Left ventricle myocardium superior (tissue), 1 donor: ENCODE results near the gene FSD2. TPM values are rescaled to one million over a fixed set of nuclear protein-coding genes. Genes with fewer than 3 reads are reported as not detected.

ENCODE experiments used
- ATAC-seq: fragments of 200-7000 bp; cut with Tn5 transposase; one replicate; pipeline ENCODE4 v1.9.1; 2020; ENCODE audit warnings: mild to moderate bottlenecking, moderate library complexity
- DNase-seq: peaks from one replicate; pipeline ENCODE4 v3.0.0-alpha.2; 2020
- intact Hi-C: fragments of 100-400 bp; cut with micrococcal nuclease; formaldehyde crosslinking; loops from one replicate; pipeline ENCODE4 v1.11.0; 2022
- long read RNA-seq: library from polyadenylated mRNA; unstranded; transcript quantifications from one replicate; pipeline ENCODE4 v2.0.0, GENCODE V29; 2021
- total RNA-seq: library from RNA; stranded (reverse); fragmentation: NEBNext Ultra II Directional; extraction: Animal tissue kit (Norgen Biotek cat#: 25700); gene quantifications from one replicate; pipeline ENCODE4 v1.2.1, GENCODE V29; 2021
- donor health status: DM: no; HTN: yes; CAD: no; lungs with severe emphysema.

FSD2 gene, protein sequence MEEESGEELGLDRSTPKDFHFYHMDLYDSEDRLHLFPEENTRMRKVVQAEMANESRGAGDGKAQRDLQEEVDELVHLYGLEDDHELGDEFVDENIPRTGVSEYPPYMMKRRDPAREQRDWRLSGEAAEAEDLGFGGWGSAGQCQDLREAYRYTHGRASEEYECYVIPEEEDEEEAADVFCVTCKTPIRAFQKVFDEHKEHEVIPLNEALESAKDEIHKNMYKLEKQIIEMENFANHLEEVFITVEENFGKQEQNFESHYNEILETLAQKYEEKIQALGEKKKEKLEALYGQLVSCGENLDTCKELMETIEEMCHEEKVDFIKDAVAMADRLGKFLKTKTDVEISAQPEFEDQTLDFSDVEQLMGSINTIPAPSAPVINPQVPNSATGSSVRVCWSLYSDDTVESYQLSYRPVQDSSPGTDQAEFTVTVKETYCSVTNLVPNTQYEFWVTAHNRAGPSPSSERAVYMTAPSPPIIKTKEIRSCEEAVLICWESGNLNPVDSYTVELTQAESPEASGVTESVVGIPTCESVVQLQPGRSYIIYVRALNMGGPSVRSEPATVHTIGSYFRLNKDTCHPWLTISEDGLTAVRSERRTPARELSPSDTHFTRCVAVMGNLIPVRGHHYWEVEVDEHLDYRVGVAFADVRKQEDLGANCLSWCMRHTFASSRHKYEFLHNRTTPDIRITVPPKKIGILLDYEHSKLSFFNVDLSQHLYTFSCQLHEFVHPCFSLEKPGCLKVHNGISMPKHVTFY
- 150 TPM for total RNA-seq
- long read RNA-seq, full-length matches to known transcripts = 14 of 136 reads
- long read RNA-seq, partial matches to known transcripts = 27 of 136 reads
- long read RNA-seq, other reads (novel, unspliced or antisense) = 95 of 136 reads

DNA sequence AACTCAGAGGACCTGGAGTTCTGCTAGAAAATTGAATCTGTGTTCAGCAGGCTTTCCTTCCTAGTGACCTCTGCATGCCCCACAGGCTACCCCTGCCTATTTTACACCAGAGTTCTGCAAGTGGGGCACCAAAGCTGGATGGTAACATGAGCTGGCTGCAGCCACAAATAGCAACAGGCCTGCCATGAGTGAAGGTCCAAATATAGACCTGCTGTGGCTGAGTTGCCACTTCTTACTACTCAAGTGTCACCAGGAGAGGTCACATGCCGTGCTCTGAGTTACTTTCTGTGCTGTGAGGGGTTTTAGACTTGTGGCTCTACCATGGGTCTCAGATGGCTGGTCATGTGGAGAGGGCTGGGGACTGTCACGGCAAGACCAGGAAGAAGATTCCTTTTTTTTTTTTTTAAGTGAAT lies at the start of gene FSD2:
TSS of gene FSD2 (minus strand) at position 76 of the 413 bp plus-strand sequence. CDS start 18,679 bp downstream, outside the sequence.
- DNase-seq = peak; percentile 67
- intact Hi-C loops = loop anchor here (10.0 kb wide), 1 partner anchor 51 kb away; no protein-coding TSS in a partner anchor
- ATAC-seq = peak; percentile 70

DNA sequence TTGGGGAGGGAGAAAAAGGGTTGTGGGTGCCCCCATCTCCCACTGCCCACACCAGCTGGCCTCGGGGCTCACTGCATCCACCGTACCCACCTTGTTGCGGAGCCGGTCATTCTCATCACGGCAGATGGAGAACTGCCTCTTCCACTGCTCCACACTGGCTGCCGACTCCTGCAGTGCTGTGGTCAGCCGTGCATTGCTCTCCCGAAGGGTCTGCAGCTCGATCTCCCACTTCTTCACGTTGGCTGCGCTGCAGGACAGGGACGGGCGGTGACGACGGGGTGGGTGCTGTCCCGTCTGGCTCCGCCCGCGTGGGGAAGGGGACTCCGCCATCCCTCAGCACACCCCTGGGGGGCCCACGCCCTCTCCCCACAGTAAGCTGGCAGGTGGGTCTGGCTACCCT lies 48.7 kb upstream of the FSD2 start:
- intact Hi-C loops = no loop called here
- DNase-seq = no peak

DNA sequence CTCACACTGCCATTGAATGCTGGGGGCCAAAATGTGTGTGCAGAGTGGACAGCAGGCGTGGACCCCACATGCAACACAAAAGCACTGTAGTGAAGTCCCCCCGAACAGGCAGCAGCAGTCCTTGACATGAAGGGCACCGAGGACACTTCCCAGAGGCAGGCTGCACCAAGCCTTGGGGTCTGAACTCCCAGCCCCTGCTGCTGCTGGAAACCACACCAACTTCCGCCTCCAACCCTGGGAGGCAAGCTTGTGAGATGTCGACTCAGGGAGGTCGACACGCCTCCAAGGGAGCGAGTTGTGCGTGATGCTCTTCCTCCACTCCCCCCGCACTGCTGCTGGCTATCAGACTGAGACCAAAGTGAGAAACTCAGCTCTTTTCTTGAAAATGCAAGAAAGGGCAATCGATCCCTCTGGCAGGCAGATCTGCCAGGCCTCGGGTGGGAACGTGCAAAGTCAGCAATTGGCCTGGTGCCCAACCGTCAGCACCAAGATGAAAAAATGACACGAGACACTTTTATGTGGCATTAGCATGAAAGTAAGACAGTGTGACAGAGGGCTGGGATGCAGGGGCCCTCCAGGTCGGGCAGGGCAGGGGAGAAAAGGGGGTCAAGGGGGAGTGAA lies 47.2 kb upstream of the FSD2 start:
- ATAC-seq (no peak), DNase-seq (no peak)
- intact Hi-C loops = no loop called here

More for the DNA sequence above, 48.7 kb upstream of the FSD2 start:
- no peak for ATAC-seq

DNA sequence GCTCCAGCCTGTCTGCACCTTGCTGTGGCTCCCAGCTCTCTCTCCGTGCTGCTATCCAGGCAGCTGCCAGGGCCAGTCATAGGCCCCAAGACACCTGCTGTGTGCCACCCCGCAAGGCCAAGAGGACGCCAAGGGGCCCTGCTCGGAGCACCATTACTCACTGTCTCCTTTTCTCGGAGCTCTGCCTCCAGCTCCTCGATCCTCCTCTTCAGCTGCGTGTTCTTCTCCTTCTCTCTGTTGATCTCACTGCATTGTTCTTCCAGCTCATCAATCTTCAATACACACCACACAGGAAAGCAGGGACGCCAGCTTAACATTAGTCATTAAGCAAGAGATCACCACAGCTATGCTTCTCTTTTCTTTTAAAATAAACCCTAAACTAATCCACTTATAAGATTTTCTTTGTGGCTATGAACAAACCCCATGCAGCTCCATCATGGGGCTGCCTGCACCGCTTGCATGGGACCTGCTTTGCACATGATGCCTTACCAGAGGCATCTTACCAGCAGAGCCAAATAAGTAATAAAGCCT lies 46.2 kb upstream of the FSD2 start:
- intact Hi-C loops = no loop called here
- ATAC-seq (no peak), DNase-seq (no peak)

DNA sequence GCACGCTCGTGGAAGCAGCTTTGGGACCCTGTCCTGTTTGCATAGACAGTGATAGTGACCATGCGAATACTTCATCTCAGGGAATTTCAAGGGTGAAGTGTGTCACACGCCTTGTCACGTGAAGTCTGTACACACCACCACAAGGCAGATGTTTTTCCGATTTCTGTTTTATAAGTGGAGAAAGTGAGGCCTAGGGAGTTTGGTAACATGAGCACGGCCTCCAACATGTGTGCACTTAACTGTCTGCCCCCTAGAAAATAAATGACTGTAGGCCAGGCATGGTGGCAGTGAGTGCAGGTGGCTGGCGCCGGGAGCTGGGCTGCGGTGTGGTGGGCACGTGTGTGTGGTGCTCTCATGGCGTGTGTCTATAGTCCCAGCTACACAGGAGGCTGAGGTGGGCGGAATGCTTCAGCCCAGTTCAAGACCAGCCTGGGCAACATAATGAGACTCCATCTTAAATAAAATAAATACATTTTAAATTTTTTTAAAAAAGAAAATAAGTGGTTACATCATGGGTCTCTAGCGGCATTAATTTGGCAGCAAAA lies 45.5 kb upstream of the FSD2 start:
- no peak for ATAC-seq

DNA sequence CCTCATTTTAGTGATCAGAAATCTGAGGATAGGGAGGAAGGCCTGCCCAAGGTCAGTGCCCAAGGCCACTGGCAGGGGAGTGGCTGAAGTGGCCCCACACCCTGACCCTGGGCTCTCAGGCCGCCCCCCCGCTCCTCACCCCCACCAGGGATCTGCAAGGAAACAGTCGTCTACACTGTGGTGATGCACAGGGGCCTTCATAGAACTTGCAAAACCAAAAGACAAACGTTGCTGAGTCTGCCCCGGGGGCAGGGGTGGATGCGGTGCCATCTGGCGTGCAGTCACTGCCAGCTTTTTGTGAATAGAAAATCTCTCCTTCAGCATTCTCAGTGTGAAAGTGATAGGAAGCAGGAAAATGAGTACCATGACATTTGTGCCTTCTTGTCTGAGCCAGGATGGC lies 44.9 kb upstream of the FSD2 start:
- intact Hi-C loops = no loop called here
- ATAC-seq (no peak), DNase-seq (no peak)

More for the DNA sequence above, 45.5 kb upstream of the FSD2 start:
- no peak for DNase-seq
- intact Hi-C loops = no loop called here

DNA sequence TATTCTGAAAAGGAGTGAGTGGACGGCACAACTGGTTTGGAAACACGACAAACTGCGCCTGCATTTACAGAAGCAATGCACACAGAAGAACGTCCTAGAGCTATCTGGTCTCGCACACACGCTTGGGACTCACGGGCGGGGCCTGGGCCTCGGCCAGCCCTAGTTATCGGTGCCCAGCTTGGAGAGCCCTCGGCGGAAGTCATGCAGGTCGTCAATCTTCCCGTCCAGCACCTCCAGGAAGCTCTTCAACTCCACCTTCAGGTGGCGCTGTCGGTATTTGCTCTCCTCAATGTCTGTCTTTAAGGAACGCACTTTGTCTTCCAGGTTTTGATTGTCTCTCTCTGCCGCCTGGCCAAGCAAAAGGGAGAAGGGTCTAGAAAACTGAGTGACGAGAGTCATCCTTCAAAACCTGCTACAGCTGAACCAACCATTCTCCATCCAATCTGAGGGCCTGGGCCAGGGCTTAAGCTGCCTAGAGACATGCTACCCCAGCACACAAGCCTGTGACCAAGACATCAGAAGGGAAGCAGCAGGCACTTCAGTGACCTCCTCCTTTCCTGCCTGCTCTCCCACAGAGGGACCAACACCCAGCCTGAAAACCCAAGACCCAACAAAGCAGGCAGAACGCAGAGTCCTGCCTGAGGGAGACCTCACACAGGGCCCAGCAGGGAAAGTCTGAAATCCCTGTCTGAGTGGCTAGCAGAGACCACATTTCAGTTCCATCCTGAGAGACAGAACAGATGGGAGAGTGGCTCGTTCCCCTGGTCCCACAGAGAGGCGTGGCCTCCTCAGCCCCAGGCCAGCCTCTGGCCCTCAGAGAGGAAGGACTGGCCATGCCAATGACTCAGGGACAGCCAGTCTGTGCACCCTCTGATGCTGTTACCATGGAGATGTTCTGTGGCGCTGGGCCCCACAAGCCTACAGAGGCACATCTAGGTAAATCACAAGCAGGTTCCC lies 44.0 kb upstream of the FSD2 start:
- ATAC-seq = peak; percentile 97
- intact Hi-C loops = loop anchor here (10.0 kb wide), 1 partner anchor 155 kb away; no protein-coding TSS in a partner anchor
- peak; percentile 87 for DNase-seq

DNA sequence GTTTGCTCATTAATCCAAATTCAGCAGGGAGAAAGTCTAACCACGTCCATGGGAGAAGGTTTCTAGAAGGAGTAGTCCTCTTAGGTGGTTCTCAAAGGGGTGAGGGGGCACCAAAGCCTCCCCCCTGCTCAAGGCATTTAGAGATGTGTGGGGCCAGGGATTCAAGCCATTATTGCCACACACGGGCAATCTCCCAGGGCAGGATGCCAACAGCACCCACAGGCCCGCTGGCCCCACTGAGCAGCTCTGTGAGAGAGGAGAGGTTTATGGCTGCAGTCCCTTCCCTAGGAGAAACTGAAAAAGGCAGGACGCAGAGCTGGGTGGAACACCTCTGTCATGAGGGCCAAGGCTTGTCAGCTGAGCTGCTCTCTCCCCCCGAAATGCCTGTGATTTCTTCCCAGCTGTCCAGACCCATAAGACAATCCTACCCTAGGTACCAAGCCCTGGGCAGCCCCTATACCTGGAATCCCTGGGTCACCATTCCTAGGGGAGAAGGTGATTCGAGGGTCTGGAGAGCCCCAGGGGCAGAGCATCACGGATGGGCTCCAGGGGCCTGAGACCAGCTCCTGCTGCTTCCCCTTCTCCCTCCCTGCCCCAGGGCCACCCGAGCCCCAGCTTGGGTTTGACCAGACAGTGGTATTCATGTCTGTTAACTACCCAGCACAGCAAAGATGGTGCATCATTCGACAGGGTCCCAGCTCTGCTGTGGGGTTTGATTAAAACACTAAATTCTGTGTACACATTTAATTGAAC lies 42.5 kb upstream of the FSD2 start:
- intact Hi-C loops = loop anchor here (10.0 kb wide), 1 partner anchor 156 kb away; no protein-coding TSS in a partner anchor
- ATAC-seq = no peak
- no peak for DNase-seq

DNA sequence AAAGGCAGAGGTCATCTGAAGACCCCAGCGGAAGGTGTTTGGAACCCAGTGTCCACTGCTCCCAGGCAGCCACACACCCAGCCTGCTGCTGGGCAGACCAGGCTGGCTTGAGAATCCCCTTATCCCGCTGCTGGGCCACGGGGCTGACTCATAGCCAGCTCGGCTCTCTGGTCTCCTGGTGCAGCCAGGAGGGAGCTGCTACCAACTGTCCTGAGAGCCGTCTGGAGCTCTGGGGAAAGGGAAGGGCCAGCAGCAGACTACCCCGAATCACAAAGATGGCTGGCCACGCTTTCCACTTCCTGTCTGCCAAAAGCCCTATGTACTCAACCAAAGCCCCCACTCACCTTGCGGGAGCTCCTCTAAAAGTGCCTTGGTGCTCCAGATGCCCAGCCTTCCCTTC lies 41.8 kb upstream of the FSD2 start:
- no peak for ATAC-seq
- intact Hi-C loops = loop anchor here (10.0 kb wide), 1 partner anchor 157 kb away; no protein-coding TSS in a partner anchor
- DNase-seq = no peak

DNA sequence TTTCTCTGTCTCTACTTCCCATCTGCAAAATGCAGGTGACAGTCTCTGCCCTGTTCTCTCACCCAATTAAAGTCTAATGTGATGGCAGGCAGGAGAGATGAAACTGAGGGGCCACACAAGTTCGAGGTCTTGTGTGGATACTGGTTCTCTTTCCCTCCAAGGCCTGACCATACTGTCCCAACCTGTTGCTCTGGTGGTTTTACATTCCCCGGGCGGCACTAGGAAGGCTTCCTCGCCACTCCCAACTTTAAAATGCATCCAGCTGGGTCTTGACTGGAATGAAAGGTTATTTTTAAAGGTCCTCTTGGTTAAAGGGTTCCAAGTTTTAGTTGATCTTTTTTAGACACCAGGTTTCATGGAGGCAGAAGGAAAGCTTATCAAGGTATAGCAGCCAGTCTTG lies 40.8 kb upstream of the FSD2 start:
- DNase-seq (no peak), ATAC-seq (no peak)
- intact Hi-C loops = loop anchor here (10.0 kb wide), 1 partner anchor 158 kb away; no protein-coding TSS in a partner anchor

DNA sequence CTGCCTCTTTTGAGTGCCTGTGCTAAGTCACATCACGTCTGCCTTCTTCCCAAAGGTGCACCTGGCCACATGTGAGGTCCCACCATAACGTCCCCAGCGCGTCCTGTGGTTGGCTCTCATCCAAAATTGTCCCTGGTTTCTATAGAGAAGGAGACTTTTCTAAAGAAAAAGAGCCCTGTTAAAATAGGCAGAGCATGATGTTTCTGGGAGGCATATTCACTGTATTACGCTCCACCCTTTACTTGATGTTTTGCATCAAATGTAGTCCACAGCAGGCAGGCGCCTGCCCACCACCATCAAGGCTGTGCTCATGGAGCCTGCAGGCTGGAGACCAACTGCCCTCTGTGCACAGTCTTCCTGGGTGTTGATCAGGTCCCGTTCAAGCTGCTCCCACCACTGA lies 39.8 kb upstream of the FSD2 start:
- intact Hi-C loops = loop anchor here (10.0 kb wide), 1 partner anchor 159 kb away; no protein-coding TSS in a partner anchor
- DNase-seq (no peak), ATAC-seq (no peak)

DNA sequence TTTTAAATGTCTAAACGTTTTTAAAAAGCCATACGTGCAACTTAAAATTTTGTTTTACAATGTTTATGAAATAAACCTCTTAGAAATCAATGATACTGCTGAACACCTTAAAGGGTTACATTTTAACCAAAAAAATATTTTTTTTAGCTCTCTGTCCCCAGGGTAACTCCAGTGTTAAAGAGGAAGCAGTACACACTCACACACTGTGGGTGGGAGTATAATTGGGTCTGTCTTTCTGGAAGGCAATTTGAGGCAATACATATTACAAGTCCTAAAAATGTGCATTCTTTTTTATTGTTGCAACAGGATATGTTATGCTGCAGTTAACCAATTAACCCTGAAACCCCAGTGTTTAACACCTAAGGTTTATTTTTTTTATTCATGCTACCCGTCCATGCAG lies 37.7 kb upstream of the FSD2 start:
- intact Hi-C loops = loop anchor here (10.0 kb wide), 1 partner anchor 161 kb away; no protein-coding TSS in a partner anchor
- ATAC-seq (no peak), DNase-seq (no peak)

DNA sequence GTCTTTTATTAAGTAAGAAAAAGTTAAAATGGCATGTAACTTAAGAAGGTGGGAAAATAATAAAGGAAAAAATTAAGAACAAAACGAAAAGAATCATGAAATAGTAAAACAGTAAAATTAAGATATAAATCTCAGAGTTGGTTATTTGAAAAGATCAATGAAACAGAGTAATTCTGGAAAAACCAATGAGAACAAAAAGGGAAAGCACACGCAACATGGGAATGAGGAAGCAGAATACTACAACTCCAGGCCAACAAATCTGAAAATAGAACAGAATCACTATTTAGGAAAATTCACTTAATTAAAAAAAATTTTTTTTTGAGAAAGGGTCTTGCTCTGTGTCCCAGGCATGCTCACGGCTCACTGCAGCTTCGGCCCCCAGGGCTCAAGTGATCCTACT lies 34.3 kb upstream of the FSD2 start:
- no peak for ATAC-seq
- intact Hi-C loops = loop anchor here (10.0 kb wide), 1 partner anchor 165 kb away; no protein-coding TSS in a partner anchor
- DNase-seq = no peak

DNA sequence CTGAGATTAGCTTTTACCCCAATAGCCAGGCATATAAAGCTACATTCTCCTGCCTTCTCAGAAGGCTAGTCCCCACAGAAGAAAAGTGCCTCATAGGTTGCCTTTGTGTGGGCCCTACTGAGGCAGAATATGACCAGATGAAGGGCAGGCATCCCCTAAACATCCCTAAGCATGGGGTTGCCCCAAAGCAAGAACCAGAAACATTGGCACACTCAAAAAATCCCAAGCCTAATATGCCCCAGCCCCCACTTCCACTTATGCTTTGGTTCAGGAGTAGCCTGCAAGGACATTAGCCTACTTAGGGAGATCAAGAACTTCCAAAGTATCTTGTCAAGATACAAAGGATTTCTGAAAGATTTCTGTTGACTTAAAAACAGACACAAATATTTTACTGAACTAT lies 33.3 kb upstream of the FSD2 start:
- DNase-seq (no peak), ATAC-seq (no peak)
- intact Hi-C loops = no loop called here

DNA sequence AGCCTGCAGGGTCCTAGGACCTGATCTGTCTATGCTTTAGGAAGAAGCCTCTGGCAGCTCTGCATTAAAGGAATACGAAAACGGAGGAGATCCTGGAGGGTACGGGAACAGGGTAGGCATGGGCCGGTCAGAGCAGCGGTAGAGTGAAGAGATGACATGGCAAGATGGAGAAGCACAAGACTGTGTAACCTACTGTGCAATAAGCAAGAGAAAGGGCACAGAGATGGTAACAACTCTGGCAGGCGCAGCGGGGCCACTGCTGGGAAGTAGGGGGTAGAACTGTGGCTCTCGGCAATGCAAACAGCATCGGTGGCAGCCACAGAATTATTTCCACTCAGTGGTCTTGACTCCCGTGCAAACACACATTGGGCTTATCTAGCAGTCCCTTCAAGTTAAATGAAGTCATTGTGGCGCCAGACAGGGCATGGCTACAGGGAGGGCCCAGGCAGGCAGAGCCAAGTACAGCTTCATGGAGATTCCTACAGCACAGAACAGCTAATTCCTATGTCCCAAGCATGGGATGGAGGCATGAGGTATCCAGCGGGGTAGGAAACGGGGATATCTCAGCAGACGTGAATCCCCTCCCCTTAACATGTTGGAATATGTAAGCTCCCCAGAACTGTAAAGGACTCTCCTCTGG lies 32.3 kb upstream of the FSD2 start:
- ATAC-seq (peak; percentile 19), DNase-seq (no peak)
- intact Hi-C loops = no loop called here

DNA sequence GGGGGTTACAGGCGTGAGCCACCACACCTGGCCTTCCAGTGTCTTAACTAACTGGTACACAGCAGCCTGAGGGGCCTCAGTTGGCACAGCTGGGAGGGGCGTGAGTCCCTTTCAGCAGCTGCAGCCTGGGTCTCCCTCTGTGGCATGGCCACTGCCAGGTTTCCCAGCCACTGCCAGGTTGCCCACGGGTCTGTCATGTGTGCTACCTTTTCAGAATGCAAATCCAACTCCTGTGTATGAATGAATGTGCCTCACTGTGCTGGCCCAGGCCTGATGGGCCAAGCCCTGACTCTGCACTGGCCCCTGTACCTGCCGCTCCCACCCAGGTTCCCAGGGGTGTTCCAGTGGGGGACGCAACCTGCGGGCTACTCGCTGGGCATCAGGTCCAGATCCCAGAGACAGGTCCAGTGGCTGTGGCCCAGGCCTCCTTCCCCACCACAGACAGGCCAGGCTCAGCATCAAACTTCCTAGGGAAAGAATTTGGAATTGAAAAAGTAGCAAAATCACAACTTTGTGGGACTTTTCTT lies 29.6 kb upstream of the FSD2 start:
- intact Hi-C loops = no loop called here
- ATAC-seq (no peak), DNase-seq (no peak)
